Stimulated activated CD8-positive, alpha-beta memory T cell treated with anti-CD3 and anti-CD28 coated beads, Interleukin-4, amount 100 ng/mL, for 1 hour (primary cell): ENCODE results near the gene ME2.
"Not testable (repeated sequence)": the region's sequence is repeated elsewhere in the genome, so short reads cannot be mapped to it uniquely, and the experiment has no call there.

Experiments
- DNase-seq, 2 donors: peaks; one replicate each; pipeline ENCODE4 v3.0.0-alpha.2; 2020; ENCODE audit warnings: low read depth in 2 of 2, low spot score in 1 of 2

Gene ME2

GRCh38 chr18:50861617-50862016, 17.3 kb upstream of the ME2 start:
- DNase-seq, result no peak

- no peak for DNase-seq
Observed at GRCh38 chr18:50862401-50862800, 16.5 kb upstream of the ME2 start.

- DNase-seq, result no peak
Observed at GRCh38 chr18:50863840-50864375, 15.0 kb upstream of the ME2 start.

GRCh38 chr18:50866765-50867164, 12.2 kb upstream of the ME2 start:
- DNase-seq, result no peak

- DNase-seq, result no peak
Observed at GRCh38 chr18:50869150-50869549, 9.8 kb upstream of the ME2 start.

- DNase-seq, result no peak
Observed at GRCh38 chr18:50870138-50870845, 8.6 kb upstream of the ME2 start.

GRCh38 chr18:50871846-50872245, 7.1 kb upstream of the ME2 start:
- no peak for DNase-seq

- DNase-seq, result no peak
Observed at GRCh38 chr18:50875966-50876536, 2.9 kb upstream of the ME2 start.

- no peak for DNase-seq
Observed at GRCh38 chr18:50877545-50878265, 1.2 kb upstream of the ME2 start.

- DNase-seq, result peak; percentile 4 to 9
Observed at GRCh38 chr18:50879302-50880118, 592 bp downstream of the ME2 start.

GRCh38 chr18:50880119-50880465, 1.2 kb downstream of the ME2 start:
- DNase-seq, result no peak

- DNase-seq, result not testable (repeated sequence)
Observed at GRCh38 chr18:50880944-50881343, 2.0 kb downstream of the ME2 start.

- DNase-seq, result no peak
Observed at GRCh38 chr18:50886929-50887328, 8.0 kb downstream of the ME2 start.

GRCh38 chr18:50895350-50896045, 16.6 kb downstream of the ME2 start:
- no peak for DNase-seq

- no peak for DNase-seq
Observed at GRCh38 chr18:50896093-50896492, 17.2 kb downstream of the ME2 start.

- no peak for DNase-seq
Observed at GRCh38 chr18:50898919-50899318, 20.0 kb downstream of the ME2 start.

GRCh38 chr18:50902797-50903196, 23.9 kb downstream of the ME2 start:
- no peak for DNase-seq

GRCh38 chr18:50906843-50907242, 27.9 kb downstream of the ME2 start:
- DNase-seq, result no peak

- DNase-seq, result no peak
Observed at GRCh38 chr18:50909261-50909660, 30.3 kb downstream of the ME2 start.

GRCh38 chr18:50911006-50911405, 32.1 kb downstream of the ME2 start:
- DNase-seq, result no peak

- no peak for DNase-seq
Observed at GRCh38 chr18:50917021-50917420, 38.1 kb downstream of the ME2 start.
